Mesenchymal stem cell (in vitro differentiated cells and primary cell): ENCODE measurements around the gene STARD10.

Experiments
- DNase-seq: peaks from one replicate; pipeline ENCODE4 v3.0.0-alpha.2; 2013
- H2AFZ ChIP-seq: one replicate; pipeline ENCODE4 v1.6.1; 2013; ENCODE audit warnings: low read depth, mild to moderate bottlenecking, control low read depth, inconsistent platforms, low read length, moderate library complexity
- H2AK5ac ChIP-seq: 2 replicates; pipeline ENCODE4 v1.6.1; 2013; ENCODE audit warnings: low read length, moderate library complexity, mild to moderate bottlenecking, inconsistent platforms; ENCODE audit not compliant: severe bottlenecking
- H2BK120ac ChIP-seq: one replicate; pipeline ENCODE4 v1.6.1; 2013; ENCODE audit warnings: low read depth, mild to moderate bottlenecking, inconsistent platforms, low read length, moderate library complexity
- H2BK12ac ChIP-seq, 2 experiments: one replicate each; pipeline ENCODE4 v1.6.1; 2013; ENCODE audit warnings: inconsistent platforms in 2 of 2, low read length in 2 of 2, mild to moderate bottlenecking in 2 of 2, moderate library complexity in 2 of 2, control low read depth in 1 of 2
- H2BK15ac ChIP-seq: one replicate; pipeline ENCODE4 v1.6.1; 2013; ENCODE audit warnings: mild to moderate bottlenecking, low read depth, inconsistent platforms; ENCODE audit not compliant: poor library complexity, severe bottlenecking
- H2BK5ac ChIP-seq: 2 replicates; pipeline ENCODE4 v1.6.1; 2013; ENCODE audit warnings: low read depth, mild to moderate bottlenecking, low read length, control low read depth, inconsistent platforms; ENCODE audit not compliant: poor library complexity, severe bottlenecking
- H3K14ac ChIP-seq, 2 experiments: one replicate each; pipeline ENCODE4 v1.6.1; 2013; ENCODE audit warnings: inconsistent platforms in 2 of 2, low read length in 2 of 2, control low read depth in 1 of 2, mild to moderate bottlenecking in 1 of 2, moderate library complexity in 1 of 2
- H3K18ac ChIP-seq, 2 experiments: one replicate each; pipeline ENCODE4 v1.6.1; 2013; ENCODE audit warnings: inconsistent platforms in 2 of 2, low read length in 2 of 2, control low read depth in 1 of 2, low read depth in 1 of 2, mild to moderate bottlenecking in 1 of 2
- H3K23ac ChIP-seq, 2 experiments: one replicate each; pipeline ENCODE4 v1.6.1; 2013; ENCODE audit warnings: inconsistent platforms in 2 of 2, low read length in 2 of 2, mild to moderate bottlenecking in 2 of 2, moderate library complexity in 2 of 2, control low read depth in 1 of 2
- H3K27ac ChIP-seq: 2 replicates; pipeline ENCODE4 v1.5.1; 2013; ENCODE audit warnings: mild to moderate bottlenecking, moderate library complexity, low read length, control low read depth, inconsistent platforms; ENCODE audit not compliant: poor library complexity, severe bottlenecking
- H3K27me3 ChIP-seq, 2 experiments: 2 replicates each; pipeline versions ENCODE4 v1.6.1 to v1.7.0; 2013; ENCODE audit warnings: low read length in 2 of 2, mild to moderate bottlenecking in 2 of 2, moderate library complexity in 2 of 2, control low read depth in 1 of 2, inconsistent platforms in 1 of 2; ENCODE audit not compliant: control insufficient read depth in 1 of 2, insufficient read depth in 1 of 2
- H3K36me3 ChIP-seq, 2 experiments: 2 replicates each; pipeline versions ENCODE4 v1.6.1 to v1.7.0; 2013; ENCODE audit warnings: low read length in 2 of 2, control low read depth in 1 of 2, inconsistent platforms in 1 of 2, low read depth in 1 of 2, mild to moderate bottlenecking in 1 of 2; ENCODE audit not compliant: insufficient read depth in 2 of 2, control insufficient read depth in 1 of 2
- H3K4ac ChIP-seq, 2 experiments: one replicate each; pipeline ENCODE4 v1.6.1; 2013; ENCODE audit warnings: inconsistent platforms in 2 of 2, low read length in 2 of 2, mild to moderate bottlenecking in 2 of 2, moderate library complexity in 2 of 2, control low read depth in 1 of 2, low read depth in 1 of 2
- H3K4me1 ChIP-seq: 2 replicates; pipeline ENCODE4 v1.6.1; 2013; ENCODE audit warnings: low read depth, low read length, control low read depth; ENCODE audit not compliant: control insufficient read depth, insufficient read depth
- H3K4me2 ChIP-seq: 2 replicates; pipeline ENCODE4 v1.6.1; 2013; ENCODE audit warnings: low read length, mild to moderate bottlenecking, inconsistent platforms; ENCODE audit not compliant: poor library complexity, severe bottlenecking
- H3K4me3 ChIP-seq, 2 experiments: 2 replicates each; pipeline versions ENCODE4 v1.5.1 to v1.7.0; 2013; ENCODE audit warnings: low read length in 2 of 2, mild to moderate bottlenecking in 2 of 2, control low read depth in 1 of 2, low read depth in 1 of 2; ENCODE audit not compliant: insufficient read depth in 1 of 2
- H3K79me1 ChIP-seq: replicated peaks from 2 replicates; pipeline ENCODE4 v1.6.1; 2013; ENCODE audit warnings: mild to moderate bottlenecking, control low read depth, low read length, inconsistent platforms; ENCODE audit not compliant: poor library complexity, severe bottlenecking
- H3K9ac ChIP-seq: 2 replicates; pipeline ENCODE4 v1.7.0; 2013; ENCODE audit warnings: mild to moderate bottlenecking, low read length, moderate library complexity
- H3K9me3 ChIP-seq: 2 replicates; pipeline ENCODE4 v1.7.0; 2013; ENCODE audit warnings: mild to moderate bottlenecking, low read length; ENCODE audit not compliant: control insufficient read depth
- H4K8ac ChIP-seq: one replicate; pipeline ENCODE4 v1.6.1; 2013; ENCODE audit warnings: inconsistent platforms, mild to moderate bottlenecking, low read length, moderate library complexity
- H4K91ac ChIP-seq: one replicate; pipeline ENCODE4 v1.6.1; 2013; ENCODE audit warnings: mild to moderate bottlenecking, low read length, inconsistent platforms
- WGBS: methylation state at CpG from one replicate; pipeline ENCODE4 v1.1.7; 2013; ENCODE audit warnings: mixed read lengths; 5-methylcytosine and 5-hydroxymethylcytosine counted together

The STARD10 gene

DNA sequence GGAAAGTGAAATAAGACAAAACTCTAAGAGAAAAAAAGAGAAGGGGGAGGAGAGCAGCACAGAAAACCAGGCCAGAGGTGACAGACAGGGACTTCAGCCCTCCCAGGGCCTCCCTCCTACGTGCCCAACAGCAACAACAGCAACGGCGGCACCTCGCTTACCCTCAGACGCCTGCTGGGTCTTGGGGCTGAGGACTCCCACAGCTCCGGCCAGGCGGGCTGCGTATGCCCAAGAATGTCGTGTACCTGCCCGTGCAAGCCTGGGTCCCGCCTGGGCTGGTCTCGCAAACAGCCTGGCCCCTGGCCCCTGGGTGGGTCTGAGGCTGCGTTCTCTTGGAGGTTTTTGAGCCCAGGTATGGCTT, 72.2 kb downstream of the STARD10 start:
- no peaks in the 10 kb centered on the region for H3K9me3 ChIP-seq
- H2BK12ac ChIP-seq, result peak overlapping the region; percentile 4 to 56
- H2BK120ac ChIP-seq, result no peak overlapping the region
- peak overlapping the region; percentile 55 to 82 for H3K4me3 ChIP-seq
- peak overlapping the region; percentile 5 to 68 for H3K4ac ChIP-seq
- peak overlapping the region; percentile 79 to 94 for H3K18ac ChIP-seq
- H3K4me2 ChIP-seq, result peak overlapping the region; percentile 85
- H3K27me3 ChIP-seq, result no peaks in the 10 kb centered on the region
- no peak overlapping the region for H2AK5ac ChIP-seq
- peak overlapping the region; percentile 89 for H3K27ac ChIP-seq
- H3K14ac ChIP-seq, result no peak overlapping the region
- 70% methylated on average over 13 of the region's 13 CpGs for WGBS
- H2AFZ ChIP-seq, result no peak overlapping the region
- H4K8ac ChIP-seq, result peak overlapping the region; percentile 96
- H3K23ac ChIP-seq, result no peak overlapping the region
- no peak overlapping the region for H2BK15ac ChIP-seq
- peaks cover 39% of the 10 kb centered on the region for H3K79me1 ChIP-seq
- H3K9ac ChIP-seq, result peak overlapping the region; percentile 82
- peaks cover 30 to 31% of the 10 kb centered on the region in 2 experiments for H3K36me3 ChIP-seq
- H4K91ac ChIP-seq, result peak overlapping the region; percentile 94
- peaks cover 61% of the 10 kb centered on the region for H3K4me1 ChIP-seq
- DNase-seq, result no peak
- H2BK5ac ChIP-seq, result no peak overlapping the region

DNA sequence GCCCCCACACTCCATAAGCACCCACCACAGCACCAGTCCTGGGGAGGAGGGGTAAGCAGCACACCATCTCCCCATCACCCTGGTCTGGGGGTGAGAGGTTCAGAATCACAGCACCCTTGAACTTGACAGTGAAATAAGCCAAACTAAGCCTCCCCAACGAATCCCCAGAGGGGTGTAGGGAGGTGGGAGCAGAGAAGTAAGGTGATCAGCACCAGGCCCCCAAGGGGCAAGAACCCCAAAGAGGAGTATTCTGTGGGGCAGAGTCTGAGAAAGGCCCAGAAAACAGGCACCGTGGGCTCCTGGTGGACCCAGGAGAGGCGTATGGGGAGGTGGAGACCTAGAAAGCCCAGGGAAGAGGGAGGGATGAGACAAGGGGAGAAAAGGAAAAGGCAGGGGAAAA, 72.6 kb downstream of the STARD10 start:
- Histone ChIP-seq H2BK5ac (no peak overlapping the region), H3K27me3 (no peaks in the 10 kb centered on the region), H3K4me1 (peaks cover 62% of the 10 kb centered on the region), H3K18ac (peak overlapping the region in 1 of 2 experiments; percentile 51), H3K9me3 (no peaks in the 10 kb centered on the region), H2AFZ (no peak overlapping the region), H2BK15ac (no peak overlapping the region), H2AK5ac (peak overlapping the region; percentile 77), H3K4me3 (peak overlapping the region; percentile 33 to 82), H3K4ac (peak overlapping the region in 1 of 2 experiments; percentile 29), H4K8ac (no peak overlapping the region), H4K91ac (no peak overlapping the region), H3K79me1 (peaks cover 43% of the 10 kb centered on the region), H3K9ac (peak overlapping the region; percentile 82), H3K4me2 (peak overlapping the region; percentile 85), H3K23ac (no peak overlapping the region), H2BK12ac (peak overlapping the region; percentile 18 to 24), H3K14ac (peak overlapping the region in 1 of 2 experiments; percentile 41), H3K36me3 (peaks cover 30 to 33% of the 10 kb centered on the region in 2 experiments), H2BK120ac (no peak overlapping the region), H3K27ac (peak overlapping the region; percentile 89)
- no peak for DNase-seq
- WGBS, result 90% methylated on average over 3 of the region's 3 CpGs

DNA sequence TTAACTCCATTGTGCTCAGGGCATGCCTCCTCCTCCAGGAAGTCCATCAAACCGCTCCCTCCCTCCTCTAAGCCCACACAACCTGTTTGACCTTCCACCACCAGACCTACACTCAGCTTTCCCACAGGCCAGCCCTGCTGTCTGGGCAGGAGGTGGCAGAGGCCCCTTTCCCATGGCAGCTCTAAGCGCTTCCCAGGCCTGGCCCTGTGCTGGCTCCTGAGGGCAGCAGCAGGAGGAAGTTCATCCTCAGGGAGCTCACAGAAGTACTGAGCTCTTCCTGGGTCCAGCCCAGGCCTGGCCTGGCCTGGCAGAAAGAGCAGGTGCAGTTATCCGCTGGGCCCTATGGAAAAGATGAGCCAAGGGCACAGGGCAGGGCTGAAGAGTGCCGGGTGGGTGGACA, 73.1 kb downstream of the STARD10 start:
- H2AK5ac ChIP-seq, result peak overlapping the region; percentile 77
- 98% methylated on average over 3 of the region's 4 CpGs for WGBS
- H3K14ac ChIP-seq, result no peak overlapping the region

DNA sequence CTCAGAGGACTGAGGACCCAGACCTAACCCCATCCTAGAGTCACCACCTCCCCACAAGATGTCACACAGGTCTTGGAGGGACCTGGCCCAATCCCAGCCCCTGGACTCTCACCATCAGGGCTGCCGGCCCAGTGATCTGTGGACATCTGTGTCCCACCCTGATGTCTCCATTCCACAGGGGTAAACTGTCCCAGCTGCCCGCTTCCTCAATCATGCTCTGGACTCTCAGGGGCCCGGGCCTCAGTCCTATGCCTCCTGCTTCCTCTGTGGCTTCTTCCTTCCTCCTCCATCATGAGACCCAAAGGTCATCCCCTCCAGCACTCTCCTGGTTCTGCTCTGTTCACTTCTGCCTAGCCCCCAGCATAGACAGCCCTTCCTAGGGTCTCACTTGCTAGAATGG, 73.8 kb downstream of the STARD10 start:
- Histone ChIP-seq H4K91ac (no peak overlapping the region), H2BK120ac (no peak overlapping the region), H3K27ac (no peak overlapping the region), H3K4ac (no peak overlapping the region), H3K18ac (no peak overlapping the region), H4K8ac (no peak overlapping the region), H2AFZ (no peak overlapping the region), H3K14ac (no peak overlapping the region), H3K4me3 (peak overlapping the region in 1 of 2 experiments; percentile 82), H3K4me1 (peaks cover 63% of the 10 kb centered on the region), H3K9me3 (no peaks in the 10 kb centered on the region), H3K4me2 (no peak overlapping the region), H2AK5ac (no peak overlapping the region), H2BK12ac (no peak overlapping the region), H3K36me3 (peaks cover 26 to 28% of the 10 kb centered on the region in 2 experiments), H3K27me3 (no peaks in the 10 kb centered on the region), H3K9ac (peak overlapping the region; percentile 82), H2BK15ac (no peak overlapping the region), H3K23ac (no peak overlapping the region), H2BK5ac (no peak overlapping the region), H3K79me1 (peaks cover 47% of the 10 kb centered on the region)
- no peak for DNase-seq
- 91% methylated on average over 3 of the region's 3 CpGs for WGBS

More for the DNA sequence above, 73.1 kb downstream of the STARD10 start:
- Histone ChIP-seq H2BK5ac (no peak overlapping the region), H3K4me1 (peaks cover 62% of the 10 kb centered on the region), H2AFZ (no peak overlapping the region), H3K4me3 (peak overlapping the region; percentile 17 to 82), H2BK15ac (no peak overlapping the region), H2BK12ac (peak overlapping the region in 1 of 2 experiments; percentile 24), H3K9ac (peak overlapping the region; percentile 82), H3K9me3 (no peaks in the 10 kb centered on the region), H4K91ac (peak overlapping the region; percentile 15), H3K27me3 (no peaks in the 10 kb centered on the region), H3K36me3 (peaks cover 26 to 30% of the 10 kb centered on the region in 2 experiments), H3K4me2 (peak overlapping the region; percentile 85), H3K4ac (no peak overlapping the region), H3K27ac (no peak overlapping the region), H3K23ac (no peak overlapping the region), H3K18ac (peak overlapping the region in 1 of 2 experiments; percentile 51), H2BK120ac (no peak overlapping the region), H4K8ac (no peak overlapping the region), H3K79me1 (peaks cover 45% of the 10 kb centered on the region)
- no peak for DNase-seq
